Subcutaneous adipose tissue (tissue), 4 donors: ENCODE data around the gene AMER3. TPM values are rescaled to one million over a fixed set of nuclear protein-coding genes. Genes with fewer than 3 reads are reported as not detected.

Source experiments
- CTCF ChIP-seq: fragments of 450-650 bp; IDR thresholded peaks from one replicate; pipeline ENCODE4 v1.5.1; 2016; ENCODE audit warnings: low read depth, mild to moderate bottlenecking, control low read depth, antibody characterized with exemption, moderate library complexity
- total RNA-seq, 4 donors: library from RNA; depleted of rRNA; stranded (reverse); fragments of >200 nt; gene quantifications; one replicate each; pipeline ENCODE4 v1.1.0, GENCODE V29; 2016

AMER3 gene
- total RNA-seq, 4 donors from 2014 or later: not detected

- TF ChIP-seq CTCF: no peak
These were observed 26.6 kb upstream of the AMER3 start, which contains the start of gene GPR148 for GRCh38 chr2:130728549-130729316. Gene GPR148 (plus strand): TSS chr2:130729070. CDS start chr2:130729152, 82 bp downstream.

- no peak for TF ChIP-seq CTCF
These were observed 25.7 kb upstream of the AMER3 start for GRCh38 chr2:130729322-130730299.

GRCh38 chr2:130735200-130735599 lies 20.1 kb upstream of the AMER3 start:
- TF ChIP-seq CTCF: no peak

- TF ChIP-seq CTCF: no peak
These were observed 18.9 kb upstream of the AMER3 start for GRCh38 chr2:130736487-130736886.

GRCh38 chr2:130737592-130737991 lies 17.7 kb upstream of the AMER3 start:
- no peak for TF ChIP-seq CTCF

- TF ChIP-seq CTCF: no peak
These were observed 14.7 kb upstream of the AMER3 start for GRCh38 chr2:130740671-130741070.

GRCh38 chr2:130743278-130743677 lies 12.1 kb upstream of the AMER3 start:
- TF ChIP-seq CTCF: no peak
